Uterus (tissue), 2 donors: ENCODE results near the gene RECQL5.

ENCODE experiments used
- POLR2A ChIP-seq, 2 donors: fragments of 450-650 bp; IDR thresholded peaks; one replicate each; pipeline ENCODE4 v1.6.1; 2016; ENCODE audit warnings: antibody characterized with exemption in 2 of 2, mild to moderate bottlenecking in 1 of 2, moderate library complexity in 1 of 2
- TF ChIP-seq, protein P1 (sequence below), 4 experiments: fragments of 200-600 bp in 2 of 4; fragments of 450-650 bp in 2 of 4; sonication (generic) in 2 of 4; IDR thresholded peaks; one replicate each; pipeline ENCODE4 v1.5.1; 2016 to 2019; ENCODE audit warnings: antibody characterized with exemption in 4 of 4, mild to moderate bottlenecking in 2 of 4, moderate library complexity in 1 of 4

GRCh38 chr17:75667825-75668224 lies 871 bp upstream of the RECQL5 start:
- TF ChIP-seq POLR2A (IDR thresholded peaks at IDR 0.05), result no peak
- TF ChIP-seq, protein P1, sequence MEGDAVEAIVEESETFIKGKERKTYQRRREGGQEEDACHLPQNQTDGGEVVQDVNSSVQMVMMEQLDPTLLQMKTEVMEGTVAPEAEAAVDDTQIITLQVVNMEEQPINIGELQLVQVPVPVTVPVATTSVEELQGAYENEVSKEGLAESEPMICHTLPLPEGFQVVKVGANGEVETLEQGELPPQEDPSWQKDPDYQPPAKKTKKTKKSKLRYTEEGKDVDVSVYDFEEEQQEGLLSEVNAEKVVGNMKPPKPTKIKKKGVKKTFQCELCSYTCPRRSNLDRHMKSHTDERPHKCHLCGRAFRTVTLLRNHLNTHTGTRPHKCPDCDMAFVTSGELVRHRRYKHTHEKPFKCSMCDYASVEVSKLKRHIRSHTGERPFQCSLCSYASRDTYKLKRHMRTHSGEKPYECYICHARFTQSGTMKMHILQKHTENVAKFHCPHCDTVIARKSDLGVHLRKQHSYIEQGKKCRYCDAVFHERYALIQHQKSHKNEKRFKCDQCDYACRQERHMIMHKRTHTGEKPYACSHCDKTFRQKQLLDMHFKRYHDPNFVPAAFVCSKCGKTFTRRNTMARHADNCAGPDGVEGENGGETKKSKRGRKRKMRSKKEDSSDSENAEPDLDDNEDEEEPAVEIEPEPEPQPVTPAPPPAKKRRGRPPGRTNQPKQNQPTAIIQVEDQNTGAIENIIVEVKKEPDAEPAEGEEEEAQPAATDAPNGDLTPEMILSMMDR (IDR thresholded peaks at IDR 0.05), result no peak
